OCI-LY3 (cell line): ENCODE results near the gene HDC.

Experiments
- H2AFZ ChIP-seq: fragments of 200-600, 300-600 bp; shearing (Covaris generic); 2 replicates; pipeline ENCODE4 v1.6.0; 2014; ENCODE audit warnings: antibody characterized with exemption, low read depth, low read length
- H3K27ac ChIP-seq: fragments of 200-600, 300-600 bp; sonication (generic); 2 replicates; pipeline ENCODE4 v1.5.1; 2014; ENCODE audit warnings: mild to moderate bottlenecking, low read length, moderate library complexity, mixed read lengths
- H3K27me3 ChIP-seq: fragments of 200-600, 300-600 bp; sonication (generic); 2 replicates; pipeline ENCODE4 v1.6.1; 2014; ENCODE audit warnings: low read depth, low read length, mixed read lengths
- H3K36me3 ChIP-seq: fragments of 200-600, 300-600 bp; sonication (generic); replicated peaks from 2 replicates; pipeline ENCODE3; 2014; ENCODE audit warnings: low read depth, low read length, mixed read lengths
- H3K4me1 ChIP-seq: fragments of 300-600, 200-600 bp; sonication (generic); 2 replicates; pipeline ENCODE4 v1.6.1; 2014; ENCODE audit warnings: low read length, mixed read lengths
- H3K4me2 ChIP-seq: fragments of 200-600, 300-600 bp; sonication (generic); 2 replicates; pipeline ENCODE4 v1.6.1; 2014; ENCODE audit warnings: low read length, mixed read lengths
- H3K4me3 ChIP-seq: fragments of 300-600, 200-600 bp; sonication (generic); 2 replicates; pipeline ENCODE4 v1.5.1; 2014; ENCODE audit warnings: antibody characterized with exemption, mild to moderate bottlenecking, low read length, moderate library complexity
- H3K79me2 ChIP-seq: fragments of 300-600, 200-600 bp; shearing (Covaris generic); 2 replicates; pipeline ENCODE4 v1.6.1; 2014; ENCODE audit warnings: mild to moderate bottlenecking, low read length, mixed read lengths
- H3K9ac ChIP-seq: fragments of 300-600, 200-600 bp; shearing (Covaris generic); 2 replicates; pipeline ENCODE4 v1.6.0; 2014; ENCODE audit warnings: mild to moderate bottlenecking, low read length, moderate library complexity
- H3K9me3 ChIP-seq: fragments of 200-600, 300-600 bp; shearing (Covaris generic); 2 replicates; pipeline ENCODE4 v1.6.1; 2014; ENCODE audit warnings: low read length, mixed read lengths; ENCODE audit not compliant: insufficient read depth
- H4K20me1 ChIP-seq: fragments of 200-600, 300-600 bp; sonication (generic); 2 replicates; pipeline ENCODE4 v1.6.1; 2016; ENCODE audit warnings: low read length, mixed read lengths; ENCODE audit not compliant: insufficient read depth
- EZH2phosphoT487 ChIP-seq: fragments of 200-600 bp; shearing (Covaris generic); IDR thresholded peaks from 2 replicates; pipeline ENCODE4 v1.6.1; 2018; ENCODE audit warnings: antibody characterized with exemption, mixed run types, low read depth
- TF ChIP-seq, protein P1 (sequence below): fragments of 200-600, 300-600 bp; sonication (generic); IDR thresholded peaks from 2 replicates; pipeline ENCODE4 v1.5.1; 2014; ENCODE audit warnings: antibody characterized with exemption, low read length, low read depth

Gene HDC

DNA sequence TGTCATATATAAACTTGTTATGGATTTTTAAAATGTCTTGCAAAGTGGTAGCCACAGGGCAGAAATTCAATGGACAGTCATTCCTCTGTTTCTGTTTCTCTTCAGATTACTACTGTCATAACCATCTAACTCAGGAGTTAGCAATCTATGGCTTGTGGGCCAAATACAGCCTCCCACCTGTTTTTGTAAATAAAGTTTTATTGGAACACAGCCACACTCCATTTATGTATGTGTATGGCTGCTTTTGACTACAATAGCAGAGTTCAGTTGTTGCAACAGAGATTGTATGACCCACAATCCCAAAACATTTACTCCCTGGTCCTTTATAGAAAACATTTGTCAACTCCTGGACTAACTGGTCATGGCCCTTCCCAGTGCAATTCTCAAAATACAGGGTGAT, 63.5 kb downstream of the HDC start:
- no peak overlapping the region for H3K4me3 ChIP-seq
- no peaks in the 10 kb centered on the region for H3K27me3 ChIP-seq
- no peak overlapping the region for H2AFZ ChIP-seq
- no peaks in the 10 kb centered on the region for H3K4me1 ChIP-seq
- no peak overlapping the region for H3K27ac ChIP-seq
- H4K20me1 ChIP-seq: no peaks in the 10 kb centered on the region
- H3K79me2 ChIP-seq: no peaks in the 10 kb centered on the region
- no peak overlapping the region for H3K4me2 ChIP-seq
- H3K36me3 ChIP-seq: no peaks in the 10 kb centered on the region
- no peak overlapping the region for H3K9ac ChIP-seq
- H3K9me3 ChIP-seq: no peaks in the 10 kb centered on the region
- TF ChIP-seq, protein P1, sequence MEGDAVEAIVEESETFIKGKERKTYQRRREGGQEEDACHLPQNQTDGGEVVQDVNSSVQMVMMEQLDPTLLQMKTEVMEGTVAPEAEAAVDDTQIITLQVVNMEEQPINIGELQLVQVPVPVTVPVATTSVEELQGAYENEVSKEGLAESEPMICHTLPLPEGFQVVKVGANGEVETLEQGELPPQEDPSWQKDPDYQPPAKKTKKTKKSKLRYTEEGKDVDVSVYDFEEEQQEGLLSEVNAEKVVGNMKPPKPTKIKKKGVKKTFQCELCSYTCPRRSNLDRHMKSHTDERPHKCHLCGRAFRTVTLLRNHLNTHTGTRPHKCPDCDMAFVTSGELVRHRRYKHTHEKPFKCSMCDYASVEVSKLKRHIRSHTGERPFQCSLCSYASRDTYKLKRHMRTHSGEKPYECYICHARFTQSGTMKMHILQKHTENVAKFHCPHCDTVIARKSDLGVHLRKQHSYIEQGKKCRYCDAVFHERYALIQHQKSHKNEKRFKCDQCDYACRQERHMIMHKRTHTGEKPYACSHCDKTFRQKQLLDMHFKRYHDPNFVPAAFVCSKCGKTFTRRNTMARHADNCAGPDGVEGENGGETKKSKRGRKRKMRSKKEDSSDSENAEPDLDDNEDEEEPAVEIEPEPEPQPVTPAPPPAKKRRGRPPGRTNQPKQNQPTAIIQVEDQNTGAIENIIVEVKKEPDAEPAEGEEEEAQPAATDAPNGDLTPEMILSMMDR: no peak
- TF ChIP-seq EZH2phosphoT487: no peak

DNA sequence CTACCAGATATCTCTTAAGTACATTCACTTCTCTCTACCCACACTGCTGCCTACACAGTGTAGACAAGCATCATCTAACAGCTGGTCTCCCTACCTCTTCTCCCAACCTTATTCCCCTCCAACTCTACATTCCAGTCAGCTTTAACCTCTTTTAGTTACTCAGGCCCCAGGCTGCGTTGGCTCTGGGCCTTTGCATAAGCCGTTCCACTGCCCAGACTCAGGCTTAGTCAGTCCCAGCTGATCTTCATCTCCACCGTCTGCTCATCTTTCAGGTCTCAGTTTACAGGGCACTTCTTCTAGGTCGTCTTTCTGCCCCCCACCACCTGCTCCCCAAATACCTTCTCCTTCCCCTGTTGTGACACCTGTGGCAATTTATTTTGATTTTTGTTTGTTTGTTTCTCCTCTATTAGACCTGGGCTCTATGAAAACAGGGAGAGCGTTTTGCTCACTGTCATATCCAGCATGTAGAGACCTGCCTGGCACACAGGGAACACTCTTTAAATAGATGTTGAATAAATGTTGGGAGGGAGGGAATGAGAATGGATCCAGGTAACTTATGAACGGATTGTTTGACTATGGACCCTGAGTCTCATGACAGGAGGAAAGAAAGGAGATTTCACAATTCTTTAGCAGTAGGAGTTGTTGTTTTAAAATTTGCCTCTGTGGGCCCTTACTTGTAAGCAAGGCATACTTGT, 72.5 kb downstream of the HDC start:
- no peaks in the 10 kb centered on the region for H3K79me2 ChIP-seq
- H3K9me3 ChIP-seq: no peaks in the 10 kb centered on the region
- H3K4me1 ChIP-seq: no peaks in the 10 kb centered on the region
- H3K27me3 ChIP-seq: no peaks in the 10 kb centered on the region
- TF ChIP-seq, protein P1: no peak
- no peak for TF ChIP-seq EZH2phosphoT487
- no peaks in the 10 kb centered on the region for H3K36me3 ChIP-seq
- H3K9ac ChIP-seq: no peak overlapping the region
- no peak overlapping the region for H2AFZ ChIP-seq
- H4K20me1 ChIP-seq: no peaks in the 10 kb centered on the region
- H3K4me2 ChIP-seq: no peak overlapping the region
- no peak overlapping the region for H3K27ac ChIP-seq
- H3K4me3 ChIP-seq: no peak overlapping the region

DNA sequence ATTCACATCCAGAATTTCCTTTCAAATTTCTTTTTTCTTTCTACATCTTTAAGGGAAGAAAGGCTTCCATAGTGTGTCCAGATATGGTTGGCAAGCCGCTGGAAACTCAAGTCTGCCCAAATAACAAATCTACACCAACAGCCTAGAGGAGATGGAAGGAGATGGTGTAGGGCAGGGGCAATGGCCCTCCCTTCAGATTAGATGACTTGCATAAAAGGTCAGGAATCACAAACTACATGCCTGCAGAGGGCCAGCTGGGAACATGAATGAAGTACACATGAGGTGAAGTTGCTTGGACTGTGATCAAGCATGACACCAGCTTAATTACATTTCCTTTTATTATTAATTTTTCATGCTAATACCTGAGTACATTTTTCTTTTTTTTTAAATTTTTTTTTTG, 73.4 kb downstream of the HDC start:
- no peak overlapping the region for H3K9ac ChIP-seq
- H3K4me1 ChIP-seq: no peaks in the 10 kb centered on the region
- no peaks in the 10 kb centered on the region for H3K36me3 ChIP-seq
- no peak overlapping the region for H2AFZ ChIP-seq
- no peaks in the 10 kb centered on the region for H3K79me2 ChIP-seq
- no peaks in the 10 kb centered on the region for H4K20me1 ChIP-seq
- no peak for TF ChIP-seq EZH2phosphoT487
- TF ChIP-seq, protein P1: no peak
- H3K4me2 ChIP-seq: no peak overlapping the region
- H3K27me3 ChIP-seq: no peaks in the 10 kb centered on the region
- no peak overlapping the region for H3K27ac ChIP-seq
- no peak overlapping the region for H3K4me3 ChIP-seq
- no peaks in the 10 kb centered on the region for H3K9me3 ChIP-seq
